ENCODE measurements around the gene CTDSPL2.
"Not testable (repeated sequence)": the region's sequence is repeated elsewhere in the genome, so short reads cannot be mapped to it uniquely, and the experiment has no call there.

The CTDSPL2 gene

DNA sequence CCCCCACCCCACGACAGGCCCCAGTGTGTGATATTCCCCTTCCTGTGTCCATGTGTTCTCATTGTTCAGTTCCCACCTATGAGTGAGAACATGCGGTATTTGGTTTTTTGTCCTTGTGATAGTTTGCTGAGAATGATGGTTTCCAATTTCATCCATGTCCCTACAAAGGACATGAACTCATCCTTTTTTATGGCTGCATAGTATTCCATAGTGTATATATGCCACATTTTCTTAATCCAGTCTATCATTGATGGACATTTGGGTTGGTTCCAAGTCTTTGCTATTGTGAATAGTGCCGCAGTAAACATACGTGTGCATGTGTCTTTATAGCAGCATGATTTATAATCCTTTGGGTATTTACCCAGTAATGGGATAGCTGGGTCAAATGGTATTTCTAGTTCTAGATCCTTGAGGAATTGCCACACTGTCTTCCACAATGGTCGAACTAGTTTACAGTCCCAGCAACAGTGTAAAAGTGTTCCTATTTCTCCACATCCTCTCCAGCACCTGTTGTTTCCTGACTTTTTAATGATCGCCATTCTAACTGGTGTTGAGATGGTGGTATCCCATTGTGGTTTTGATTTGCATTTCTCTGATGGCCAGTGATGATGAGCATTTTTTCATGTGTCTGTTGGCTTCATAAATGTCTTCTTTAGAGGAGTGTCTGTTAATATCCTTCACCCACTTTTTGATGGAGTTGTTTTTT lies 26.3 kb downstream of the CTDSPL2 start:
- H3K36me3 Mint-ChIP-seq (ENCODE audit: low read depth): peaks cover 25% of the 10 kb centered on the region
- not testable (repeated sequence) for H3K9me3 Mint-ChIP-seq, H3K27ac Mint-ChIP-seq, H3K27me3 Mint-ChIP-seq, H3K4me3 Mint-ChIP-seq
- H3K4me1 Mint-ChIP-seq (ENCODE audit: low read depth): peaks cover 67% of the 10 kb centered on the region

DNA sequence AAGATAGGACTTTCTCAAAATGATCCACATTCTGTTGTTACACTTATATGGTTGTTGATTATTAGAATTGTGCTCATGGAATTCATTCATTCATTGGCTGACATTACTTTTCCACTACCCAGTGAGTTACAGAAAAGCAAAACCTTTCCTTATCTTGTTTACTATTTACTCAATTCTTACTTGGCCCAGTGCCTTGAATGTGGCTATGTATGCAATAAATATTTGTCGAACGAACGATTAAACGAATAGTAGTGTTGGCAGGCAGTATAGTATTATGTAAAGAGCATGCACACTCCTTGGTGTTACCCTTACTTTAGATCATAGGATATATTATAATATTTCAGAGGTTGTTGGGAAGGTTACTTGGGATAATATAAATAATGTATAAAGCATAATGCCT lies 31.0 kb downstream of the CTDSPL2 start:
- H3K27me3 Mint-ChIP-seq: no peaks in the 10 kb centered on the region
- peaks cover 35% of the 10 kb centered on the region for H3K4me1 Mint-ChIP-seq (ENCODE audit: low read depth)
- peak overlapping the region; percentile 29 for H3K27ac Mint-ChIP-seq
- peaks cover 42% of the 10 kb centered on the region for H3K36me3 Mint-ChIP-seq (ENCODE audit: low read depth)
- H3K4me3 Mint-ChIP-seq: no peak overlapping the region
- H3K9me3 Mint-ChIP-seq: no peaks in the 10 kb centered on the region

DNA sequence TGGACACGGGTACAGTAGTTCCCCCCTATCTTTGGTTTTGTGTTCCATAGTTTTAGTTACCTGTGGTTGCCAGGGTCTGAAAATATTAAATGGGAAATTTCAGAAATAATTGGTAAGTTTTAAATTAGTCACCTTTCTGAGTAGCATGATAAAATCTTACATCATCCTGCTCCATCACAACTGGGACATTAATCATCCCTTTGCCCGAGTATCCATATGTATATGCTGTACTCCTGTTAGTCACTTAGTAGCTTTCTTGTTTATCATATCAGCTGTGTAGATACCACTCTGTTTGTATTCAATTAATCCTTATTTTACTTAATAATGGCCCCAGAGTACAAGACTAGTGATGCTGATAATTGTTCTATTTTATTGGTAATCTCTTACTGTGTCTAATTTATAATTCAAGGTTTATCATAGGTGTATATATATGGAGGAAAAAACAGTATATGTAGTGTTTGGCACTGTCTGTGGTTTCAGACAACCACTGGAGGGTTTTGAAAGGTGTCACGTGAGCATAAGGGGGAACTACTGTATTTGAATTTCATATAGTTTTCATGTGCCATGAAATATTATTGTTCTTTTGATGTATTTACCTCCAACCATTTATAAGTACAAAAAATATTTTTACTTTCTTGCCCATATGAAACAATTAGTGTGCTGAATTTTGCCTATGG lies 41.4 kb downstream of the CTDSPL2 start:
- Mint-ChIP-seq H3K27me3 (no peaks in the 10 kb centered on the region), H3K9me3 (no peaks in the 10 kb centered on the region), H3K4me1 (ENCODE audit: low read depth) (peaks cover 34% of the 10 kb centered on the region), H3K4me3 (no peak overlapping the region), H3K36me3 (ENCODE audit: low read depth) (peaks cover 45% of the 10 kb centered on the region), H3K27ac (peak overlapping the region; percentile 42)

DNA sequence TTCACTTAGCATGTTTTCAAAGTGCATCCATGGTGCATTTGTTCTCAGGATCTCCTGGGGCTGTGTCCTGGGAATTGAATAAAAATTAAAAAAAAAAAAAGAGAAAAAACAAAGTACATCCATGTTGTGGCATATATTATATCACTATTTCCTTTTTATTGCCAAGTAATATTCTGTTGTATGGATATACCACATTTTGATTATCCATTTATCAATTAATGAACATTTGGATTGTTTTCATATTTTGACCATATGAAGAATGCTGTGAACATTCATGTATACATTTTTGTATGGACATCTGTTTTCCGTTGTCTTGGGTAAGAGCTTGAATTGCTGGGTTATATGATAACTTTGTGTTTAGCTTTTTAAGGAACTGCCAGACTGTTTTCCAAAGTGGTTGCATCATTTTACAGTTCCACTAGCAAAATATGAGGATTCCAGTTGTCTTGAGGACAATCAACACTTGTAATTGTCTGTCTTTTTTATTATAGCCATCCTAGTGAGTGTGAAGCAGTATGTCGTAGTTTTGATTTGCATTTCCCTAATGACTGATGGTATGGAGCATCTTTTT lies 44.5 kb downstream of the CTDSPL2 start:
- no peaks in the 10 kb centered on the region for H3K9me3 Mint-ChIP-seq
- H3K27ac Mint-ChIP-seq: no peak overlapping the region
- H3K36me3 Mint-ChIP-seq (ENCODE audit: low read depth): peaks cover 29% of the 10 kb centered on the region
- no peak overlapping the region for H3K4me3 Mint-ChIP-seq
- H3K4me1 Mint-ChIP-seq (ENCODE audit: low read depth): peaks cover 29% of the 10 kb centered on the region
- no peaks in the 10 kb centered on the region for H3K27me3 Mint-ChIP-seq

DNA sequence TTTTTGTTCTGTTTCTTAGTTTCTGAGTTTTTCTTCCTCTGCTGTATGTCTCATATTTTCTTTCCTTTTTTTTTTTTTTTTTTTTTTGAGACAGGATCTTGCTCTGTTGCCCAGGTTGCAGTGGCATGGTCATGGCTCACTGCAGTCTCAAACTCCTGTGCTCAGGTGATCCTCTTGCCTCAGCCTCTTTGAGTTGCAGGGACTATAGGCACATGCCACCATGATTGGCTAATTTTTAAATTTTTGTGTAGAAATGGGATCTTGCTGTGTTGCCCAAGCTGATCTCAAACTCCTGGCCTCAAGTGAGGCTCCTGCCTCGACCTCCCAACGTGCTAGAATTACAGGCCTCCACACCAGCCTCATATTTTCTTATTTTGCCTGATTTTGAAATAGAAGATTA lies 51.9 kb downstream of the CTDSPL2 start:
- Mint-ChIP-seq H3K27me3 (no peaks in the 10 kb centered on the region), H3K4me3 (no peak overlapping the region)

DNA sequence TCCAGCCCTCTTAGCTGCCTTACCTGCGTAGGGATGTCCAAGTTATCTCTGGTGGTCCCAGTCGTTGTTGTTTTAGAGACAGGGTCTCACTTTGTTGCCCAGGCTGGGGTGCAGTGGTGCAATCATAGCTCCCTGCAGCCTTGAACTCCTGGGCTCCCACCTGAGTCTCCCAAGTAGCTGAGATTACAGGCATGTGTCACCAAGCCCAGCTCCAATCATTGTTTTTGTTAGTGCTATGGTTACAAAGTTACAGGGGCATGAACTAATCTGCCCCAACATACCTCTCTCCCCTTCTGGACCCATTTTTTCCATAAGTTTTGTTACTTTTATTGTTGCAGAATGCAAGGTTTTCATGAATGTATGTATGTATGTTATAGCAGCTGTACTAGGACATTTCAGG lies 54.7 kb downstream of the CTDSPL2 start:
- H3K4me3 Mint-ChIP-seq: no peak overlapping the region
- H3K36me3 Mint-ChIP-seq (ENCODE audit: low read depth): peaks cover 23% of the 10 kb centered on the region
- H3K27ac Mint-ChIP-seq: no peak overlapping the region
- peaks cover 24% of the 10 kb centered on the region for H3K4me1 Mint-ChIP-seq (ENCODE audit: low read depth)
- no peaks in the 10 kb centered on the region for H3K27me3 Mint-ChIP-seq
- H3K9me3 Mint-ChIP-seq: no peaks in the 10 kb centered on the region

More for the DNA sequence above, 51.9 kb downstream of the CTDSPL2 start:
- no peaks in the 10 kb centered on the region for H3K9me3 Mint-ChIP-seq
- H3K36me3 Mint-ChIP-seq (ENCODE audit: low read depth): peaks cover 14% of the 10 kb centered on the region
- peaks cover 11% of the 10 kb centered on the region for H3K4me1 Mint-ChIP-seq (ENCODE audit: low read depth)
- H3K27ac Mint-ChIP-seq: no peak overlapping the region

DNA sequence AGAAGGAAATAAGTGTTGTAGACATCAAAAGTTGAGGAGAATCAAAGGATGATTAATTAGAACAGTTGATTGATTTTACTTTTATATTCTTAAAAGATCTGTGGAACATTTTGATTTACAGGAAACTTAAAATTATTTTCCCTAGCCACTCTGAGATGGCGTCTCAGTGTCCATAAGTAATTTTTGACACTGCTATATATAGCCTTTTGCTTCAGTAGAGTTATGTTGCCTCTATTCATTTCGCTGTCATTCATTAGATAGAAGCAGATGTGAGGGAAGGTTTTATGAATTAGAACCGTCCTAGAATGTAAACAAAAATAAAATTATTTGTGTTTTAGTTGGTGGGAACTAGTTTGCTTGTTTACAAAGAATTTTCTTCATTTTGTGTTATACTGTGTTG lies 58.5 kb downstream of the CTDSPL2 start:
- H3K27me3 Mint-ChIP-seq: no peaks in the 10 kb centered on the region
- no peak overlapping the region for H3K27ac Mint-ChIP-seq
- H3K36me3 Mint-ChIP-seq (ENCODE audit: low read depth): peaks cover 47% of the 10 kb centered on the region
- peaks cover 31% of the 10 kb centered on the region for H3K4me1 Mint-ChIP-seq (ENCODE audit: low read depth)
- H3K4me3 Mint-ChIP-seq: no peak overlapping the region
- no peaks in the 10 kb centered on the region for H3K9me3 Mint-ChIP-seq

DNA sequence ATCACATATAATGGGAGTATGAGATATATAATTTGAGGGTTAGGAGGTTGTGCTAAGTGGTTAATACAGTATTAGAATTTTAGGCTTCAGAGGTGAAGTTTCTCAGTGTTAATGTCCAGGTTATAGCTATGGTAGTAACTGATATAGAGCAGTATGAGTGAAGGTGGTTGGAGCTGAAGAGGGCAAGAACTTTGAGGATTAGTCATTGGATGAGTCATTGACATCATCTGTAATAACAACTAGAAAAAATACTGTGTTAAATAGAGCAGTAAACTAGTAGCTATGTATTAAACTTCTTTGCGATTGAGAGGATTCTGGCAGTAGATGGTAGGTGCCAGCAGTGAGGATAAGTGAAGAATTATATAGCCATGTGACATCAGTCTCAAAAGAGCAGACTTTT lies 62.0 kb downstream of the CTDSPL2 start:
- Mint-ChIP-seq H3K27ac (peak overlapping the region; percentile 27), H3K36me3 (ENCODE audit: low read depth) (peaks cover 55% of the 10 kb centered on the region), H3K27me3 (no peaks in the 10 kb centered on the region), H3K9me3 (no peaks in the 10 kb centered on the region), H3K4me3 (no peak overlapping the region), H3K4me1 (ENCODE audit: low read depth) (peaks cover 31% of the 10 kb centered on the region)

DNA sequence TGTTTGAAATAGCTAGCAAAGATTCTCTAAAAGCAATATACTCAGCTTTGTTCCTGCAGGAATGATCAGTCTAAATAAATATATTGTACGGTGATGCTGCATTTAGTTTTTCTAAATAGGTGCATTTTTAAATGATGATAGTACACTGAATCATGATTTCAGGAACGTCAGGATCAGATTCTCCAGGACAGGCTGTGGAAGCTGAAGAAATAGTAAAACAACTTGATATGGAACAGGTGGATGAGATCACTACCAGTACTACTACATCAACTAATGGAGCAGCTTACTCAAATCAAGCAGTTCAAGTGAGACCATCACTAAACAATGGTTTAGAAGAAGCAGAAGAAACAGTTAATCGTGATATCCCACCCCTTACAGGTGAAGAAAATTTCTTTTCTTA lies 63.2 kb downstream of the CTDSPL2 start:
- no peak overlapping the region for H3K27ac Mint-ChIP-seq
- peaks cover 28% of the 10 kb centered on the region for H3K4me1 Mint-ChIP-seq (ENCODE audit: low read depth)

DNA sequence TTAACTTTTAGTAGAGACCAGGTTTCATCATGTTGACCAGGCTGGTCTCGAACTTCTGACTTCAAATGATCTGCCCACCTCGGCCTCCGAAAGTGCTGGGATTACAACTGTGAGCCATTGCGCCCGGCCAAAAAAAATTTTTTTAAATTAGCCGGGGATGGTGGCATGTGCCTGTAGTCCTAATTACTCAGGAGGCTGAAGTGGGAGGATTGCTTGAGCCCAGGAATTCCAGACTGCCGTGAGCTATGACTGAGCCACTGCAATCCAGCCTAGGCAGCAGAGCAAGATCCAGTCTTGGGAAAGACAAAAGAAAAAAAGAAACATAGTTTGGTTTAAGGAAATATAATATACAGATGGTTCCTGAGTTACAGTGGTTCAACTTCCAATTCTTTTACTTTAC lies 64.6 kb downstream of the CTDSPL2 start:
- peaks cover 17% of the 10 kb centered on the region for H3K4me1 Mint-ChIP-seq (ENCODE audit: low read depth)
- H3K4me3 Mint-ChIP-seq: no peak overlapping the region
- no peaks in the 10 kb centered on the region for H3K9me3 Mint-ChIP-seq
- peaks cover 55% of the 10 kb centered on the region for H3K36me3 Mint-ChIP-seq (ENCODE audit: low read depth)
- no peak overlapping the region for H3K27ac Mint-ChIP-seq
- no peaks in the 10 kb centered on the region for H3K27me3 Mint-ChIP-seq

More for the DNA sequence above, 63.2 kb downstream of the CTDSPL2 start:
- H3K27me3 Mint-ChIP-seq: no peaks in the 10 kb centered on the region
- H3K36me3 Mint-ChIP-seq (ENCODE audit: low read depth): peaks cover 51% of the 10 kb centered on the region
- H3K9me3 Mint-ChIP-seq: no peaks in the 10 kb centered on the region
- H3K4me3 Mint-ChIP-seq: no peak overlapping the region

DNA sequence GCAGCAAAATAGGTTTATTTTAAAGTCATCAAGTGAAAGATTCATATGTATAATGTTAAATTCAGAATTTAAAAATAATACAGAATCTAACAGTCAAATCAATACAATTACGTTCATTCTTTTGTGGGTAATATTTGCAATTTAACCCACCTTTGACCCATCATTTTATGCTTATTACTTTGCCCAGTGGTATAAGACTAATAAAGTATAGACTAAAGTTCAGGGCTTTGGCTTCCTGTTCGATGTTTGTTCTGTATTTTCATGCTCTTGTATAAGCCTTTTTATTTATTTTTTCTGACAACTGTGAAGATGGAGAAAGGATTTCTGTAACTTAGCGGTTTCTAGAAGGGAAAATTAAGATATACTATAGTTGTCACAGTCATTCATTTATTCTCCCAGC lies 65.2 kb downstream of the CTDSPL2 start:
- Mint-ChIP-seq H3K4me3 (no peak overlapping the region), H3K27ac (no peak overlapping the region), H3K27me3 (no peaks in the 10 kb centered on the region), H3K36me3 (ENCODE audit: low read depth) (peaks cover 49% of the 10 kb centered on the region), H3K4me1 (ENCODE audit: low read depth) (peaks cover 17% of the 10 kb centered on the region), H3K9me3 (no peaks in the 10 kb centered on the region)

DNA sequence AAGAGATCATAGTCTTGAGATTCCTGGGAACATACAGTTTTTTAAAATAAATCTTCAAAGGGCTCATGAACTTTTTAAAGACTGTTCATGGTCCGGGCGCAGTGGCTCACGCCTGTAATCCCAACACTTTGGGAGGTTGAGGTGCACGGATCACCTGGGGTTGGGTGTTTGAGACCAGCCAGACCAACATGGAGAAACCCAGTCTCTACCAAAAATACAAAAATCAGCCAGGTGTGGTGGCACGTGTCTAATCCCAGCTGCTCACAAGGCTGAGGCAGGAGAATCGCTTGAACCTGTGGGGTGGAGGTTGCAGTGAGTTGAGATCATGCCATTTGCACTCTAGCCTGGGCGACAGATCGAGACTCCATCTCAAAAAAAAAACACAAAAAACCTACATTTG lies 68.1 kb downstream of the CTDSPL2 start:
- Mint-ChIP-seq H3K36me3 (ENCODE audit: low read depth) (peaks cover 45% of the 10 kb centered on the region), H3K27ac (no peak overlapping the region), H3K9me3 (no peaks in the 10 kb centered on the region), H3K4me3 (no peak overlapping the region), H3K27me3 (no peaks in the 10 kb centered on the region), H3K4me1 (ENCODE audit: low read depth) (peaks cover 9% of the 10 kb centered on the region)

DNA sequence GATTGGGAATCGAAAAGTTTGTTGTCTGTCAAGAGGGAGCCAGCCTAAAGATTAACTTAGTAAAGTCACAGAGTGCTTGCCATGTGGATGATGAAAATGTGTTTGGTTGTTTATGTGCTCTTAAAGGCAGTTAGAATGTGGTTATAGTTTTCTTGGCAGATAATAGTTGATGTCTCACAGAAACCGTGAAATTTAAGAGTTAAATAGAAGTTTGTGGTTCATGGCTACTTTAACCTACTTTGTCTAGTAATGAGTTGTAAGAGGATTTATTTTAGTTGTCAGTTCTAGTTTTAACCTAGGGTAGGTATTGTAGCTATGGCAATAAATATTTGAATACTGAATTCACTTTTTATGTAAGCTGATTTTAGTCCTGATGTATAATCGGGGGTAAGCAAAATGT lies 73.1 kb downstream of the CTDSPL2 start:
- Mint-ChIP-seq H3K9me3 (no peaks in the 10 kb centered on the region), H3K27me3 (no peaks in the 10 kb centered on the region), H3K4me1 (ENCODE audit: low read depth) (peaks cover 21% of the 10 kb centered on the region), H3K4me3 (no peak overlapping the region), H3K27ac (peak overlapping the region; percentile 41), H3K36me3 (ENCODE audit: low read depth) (peaks cover 50% of the 10 kb centered on the region)

DNA sequence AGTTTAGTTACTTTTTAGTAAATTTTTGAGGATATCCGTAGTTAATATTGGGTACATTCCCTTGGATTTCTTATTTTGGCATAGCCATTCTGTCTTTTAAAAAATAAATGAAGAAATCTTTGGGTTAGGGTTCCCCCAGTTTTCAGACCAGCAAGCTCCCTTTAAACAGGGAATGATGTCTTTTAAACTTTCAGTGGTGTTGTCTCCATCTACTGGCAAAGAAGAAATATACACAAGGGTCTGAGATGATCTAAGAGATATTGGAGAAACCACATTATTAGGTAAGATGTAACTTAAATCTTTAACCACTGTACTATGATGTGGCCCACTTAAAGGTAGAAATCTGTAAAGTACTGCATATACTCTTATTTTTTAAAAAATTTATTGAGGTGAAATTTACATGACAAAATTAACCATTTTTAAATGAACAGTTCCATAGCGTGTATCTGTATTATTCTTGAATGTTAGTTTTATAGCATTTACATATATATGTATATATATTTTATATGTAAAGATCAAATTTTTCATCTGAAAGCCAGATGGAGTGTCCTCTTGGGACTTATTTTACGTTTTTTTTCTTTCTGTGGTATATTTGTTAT lies 74.4 kb downstream of the CTDSPL2 start:
- Mint-ChIP-seq H3K36me3 (ENCODE audit: low read depth) (peaks cover 46% of the 10 kb centered on the region), H3K27ac (peak overlapping the region; percentile 17), H3K4me1 (ENCODE audit: low read depth) (peaks cover 21% of the 10 kb centered on the region), H3K4me3 (no peak overlapping the region), H3K9me3 (no peaks in the 10 kb centered on the region), H3K27me3 (no peaks in the 10 kb centered on the region)

DNA sequence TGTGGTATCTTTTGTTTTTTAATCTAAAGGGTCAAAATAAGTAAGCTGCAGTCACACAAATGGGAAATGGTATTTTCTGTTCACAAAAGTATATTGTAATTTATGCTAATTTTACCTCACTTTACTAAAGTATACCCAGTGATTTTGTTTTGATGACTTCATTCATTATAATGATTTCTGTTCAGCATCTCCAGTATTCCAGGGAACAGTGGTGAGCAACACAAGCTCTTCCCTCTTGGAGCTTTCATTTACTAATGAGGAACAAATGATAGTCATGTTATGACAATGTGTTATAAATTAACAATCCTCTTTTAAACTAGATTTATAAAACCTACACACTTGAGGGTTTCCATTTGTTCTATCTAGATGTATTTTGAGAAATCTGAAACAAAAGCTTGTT lies 89.0 kb downstream of the CTDSPL2 start:
- Mint-ChIP-seq H3K4me1 (ENCODE audit: low read depth) (peaks cover under 1% of the 10 kb centered on the region), H3K9me3 (no peaks in the 10 kb centered on the region), H3K4me3 (no peak overlapping the region), H3K36me3 (ENCODE audit: low read depth) (peaks cover 36% of the 10 kb centered on the region), H3K27me3 (no peaks in the 10 kb centered on the region), H3K27ac (no peak overlapping the region)
